GM21786 (cell line): ENCODE measurements around the gene NSD2.
"Not testable (repeated sequence)": the region's sequence is repeated elsewhere in the genome, so short reads cannot be mapped to it uniquely, and the experiment has no call there.

Experiments used
- ATAC-seq: cut with Tn5 transposase; IDR thresholded peaks from one replicate; pipeline ENCODE4 v1.9.1; 2021; ENCODE audit not compliant: unreplicated experiment

NSD2 gene

GRCh38 chr4:1841887-1842210 is 29.3 kb upstream of the NSD2 start:
- no peak for ATAC-seq

DNA sequence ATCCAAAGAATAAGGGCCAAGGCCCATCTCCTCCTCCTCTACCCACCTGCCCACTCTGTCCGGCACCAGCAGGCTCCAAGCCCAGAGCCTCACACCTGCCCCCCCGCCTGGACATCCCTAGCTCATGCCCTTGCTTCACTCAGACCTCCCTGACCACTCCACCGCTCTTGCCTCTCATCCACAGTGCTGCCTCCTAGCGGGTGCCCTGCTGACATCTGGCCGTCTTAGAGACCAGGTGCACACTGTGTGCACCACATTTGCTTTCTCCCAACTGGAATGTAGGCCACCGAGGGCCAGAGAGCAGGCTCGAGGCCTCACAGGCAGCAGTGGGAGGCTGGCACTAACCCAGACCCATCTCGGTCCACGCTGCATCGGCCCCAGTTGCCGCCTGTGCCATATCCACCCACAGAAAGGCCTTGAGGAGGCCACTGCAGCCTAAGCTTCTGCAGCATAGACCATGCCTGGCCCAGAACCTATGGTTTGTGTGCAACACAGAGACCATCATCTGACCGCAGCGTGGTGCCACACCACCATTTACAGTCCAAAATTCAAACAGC is 28.8 kb upstream of the NSD2 start:
- ATAC-seq, result no peak

- no peak for ATAC-seq
Observed at GRCh38 chr4:1842993-1843448, 28.2 kb upstream of the NSD2 start.

DNA sequence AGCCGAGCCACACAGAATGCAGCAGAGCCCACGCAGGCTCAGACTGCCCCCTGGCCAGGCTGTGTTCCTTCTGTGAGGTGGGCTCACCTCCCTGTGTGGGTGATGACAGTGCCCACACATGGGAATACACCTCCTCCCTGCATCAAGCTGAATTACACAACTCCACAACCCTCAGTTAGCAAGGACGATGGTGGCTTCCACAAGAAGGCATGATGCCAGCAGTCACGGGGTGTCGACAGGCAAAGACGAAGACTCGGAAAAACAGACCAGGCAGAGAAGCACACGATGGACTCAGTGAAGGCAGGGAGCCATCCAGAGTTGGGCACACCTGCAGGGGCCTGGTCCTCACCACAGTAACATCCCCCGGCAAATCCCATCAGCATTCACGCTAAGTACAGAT is 27.3 kb upstream of the NSD2 start:
- ATAC-seq, result no peak

GRCh38 chr4:1844618-1845017 is 26.6 kb upstream of the NSD2 start:
- not testable (repeated sequence) for ATAC-seq

- no peak for ATAC-seq
Observed at GRCh38 chr4:1846580-1846979, 24.6 kb upstream of the NSD2 start.

- ATAC-seq, result no peak
Observed at GRCh38 chr4:1850276-1850675, 20.9 kb upstream of the NSD2 start.

- no peak for ATAC-seq
Observed at GRCh38 chr4:1851160-1851559, 20.0 kb upstream of the NSD2 start.

DNA sequence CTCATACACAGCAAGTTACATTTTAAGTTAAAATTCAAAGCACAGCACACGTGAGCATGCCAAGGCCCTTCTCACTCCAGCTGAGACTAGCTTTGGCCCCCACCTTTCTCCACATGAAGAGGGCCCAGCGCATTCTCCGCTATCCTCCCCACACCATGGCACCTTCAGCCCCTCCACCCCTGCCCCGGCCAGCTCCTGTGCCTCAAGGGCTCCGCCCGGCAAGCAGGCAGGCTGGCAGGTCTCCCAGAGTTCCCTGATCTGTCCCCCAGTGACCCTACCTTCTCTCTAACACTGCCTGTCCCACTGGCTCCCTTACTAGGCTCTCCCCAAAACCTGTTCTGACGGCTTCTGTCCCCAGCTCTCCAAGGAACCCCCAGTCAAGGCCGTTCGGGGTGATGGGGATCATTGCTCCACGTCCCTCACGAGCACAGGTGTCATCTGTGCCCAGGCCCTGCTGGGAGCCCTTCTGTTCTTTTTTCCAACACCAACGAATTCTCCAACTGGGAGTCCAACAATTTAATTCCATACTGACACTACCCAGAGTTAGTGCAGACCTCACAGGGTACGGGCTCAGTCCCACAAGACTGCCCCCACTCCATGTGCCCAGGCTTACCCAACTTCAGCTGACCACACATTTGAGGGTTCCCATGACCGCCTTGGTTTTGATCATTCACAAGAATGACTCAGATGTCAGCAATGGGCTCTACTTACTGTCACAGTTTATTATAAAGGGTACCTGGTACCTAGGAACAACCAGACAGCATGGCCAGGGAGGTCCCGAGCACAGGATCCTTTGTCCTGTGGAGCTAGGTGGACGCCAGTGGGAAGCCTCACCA is 19.4 kb upstream of the NSD2 start:
- no peak for ATAC-seq

GRCh38 chr4:1852904-1853623 is 18.1 kb upstream of the NSD2 start:
- ATAC-seq, result no peak

DNA sequence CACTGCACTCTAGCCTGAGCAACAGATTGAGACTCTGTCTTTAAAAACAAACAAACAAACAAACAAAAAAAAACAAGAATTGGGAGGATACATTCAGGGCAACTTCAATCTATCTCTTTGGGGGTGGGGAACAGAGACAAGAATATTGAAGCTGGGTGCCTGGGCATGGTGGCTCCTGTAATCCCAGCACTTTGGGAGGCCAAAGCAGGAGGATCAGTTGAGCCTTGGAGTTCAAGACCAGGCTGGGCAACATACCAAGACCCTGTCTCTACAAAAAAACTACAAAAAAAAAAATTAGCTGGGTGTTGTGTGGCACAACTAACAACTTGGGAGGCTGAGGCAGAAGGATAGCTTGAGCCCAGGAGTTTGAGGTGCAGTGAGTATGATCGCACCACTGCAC is 16.4 kb upstream of the NSD2 start:
- no peak for ATAC-seq

- ATAC-seq, result no peak
Observed at GRCh38 chr4:1855333-1856070, 15.7 kb upstream of the NSD2 start.

DNA sequence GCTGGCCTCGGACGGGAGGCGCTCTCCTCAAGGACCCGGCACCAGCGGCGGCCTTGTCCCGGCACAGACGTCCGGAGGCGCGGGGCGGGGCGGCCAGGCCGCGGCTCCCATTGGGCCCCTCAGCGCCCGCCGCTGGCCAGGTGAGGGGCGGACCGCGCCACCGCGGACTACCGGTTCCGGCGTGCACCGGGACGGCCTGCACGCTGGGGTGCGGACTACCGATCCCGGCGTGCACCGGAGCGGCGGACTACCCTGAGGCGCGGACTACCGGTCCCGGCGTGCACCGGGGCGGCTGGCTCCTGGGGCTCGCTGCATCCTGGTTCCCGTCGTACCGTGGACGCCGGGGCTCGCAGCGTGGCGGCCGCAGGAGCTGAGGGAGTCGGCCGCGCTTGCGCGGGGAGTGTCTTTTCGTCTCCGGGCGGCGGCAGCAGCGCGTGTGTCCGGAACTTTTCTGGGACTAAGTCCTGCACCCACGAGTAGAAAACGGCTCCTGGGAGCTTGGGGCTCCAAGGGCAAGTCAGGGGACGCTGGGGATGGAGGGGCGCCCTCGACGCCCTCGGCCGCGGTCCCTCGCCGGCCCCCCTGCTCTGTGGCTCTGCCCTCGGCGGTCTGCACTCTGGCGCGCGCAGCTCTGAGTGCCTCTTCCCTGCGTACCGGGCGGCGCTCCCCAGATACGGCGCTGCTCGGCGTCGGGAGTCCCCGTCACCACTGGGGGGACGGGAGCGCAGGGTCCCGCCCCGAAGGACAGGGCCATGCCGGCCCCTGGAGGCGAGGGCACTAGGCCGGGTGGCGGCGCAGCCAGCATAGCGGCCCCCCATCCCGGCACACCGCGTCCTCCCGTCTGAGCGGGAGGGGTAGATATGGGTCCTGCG is 14.9 kb upstream of the NSD2 start, which contains the start of gene LETM1:
Gene LETM1, minus strand, starts transcription at position 86 of the 872 bp plus-strand sequence. CDS start 206 bp downstream, outside the sequence.
- ATAC-seq, result peak; percentile 91

- peak; percentile 2 for ATAC-seq
Observed at GRCh38 chr4:1856943-1857699, 14.1 kb upstream of the NSD2 start.

DNA sequence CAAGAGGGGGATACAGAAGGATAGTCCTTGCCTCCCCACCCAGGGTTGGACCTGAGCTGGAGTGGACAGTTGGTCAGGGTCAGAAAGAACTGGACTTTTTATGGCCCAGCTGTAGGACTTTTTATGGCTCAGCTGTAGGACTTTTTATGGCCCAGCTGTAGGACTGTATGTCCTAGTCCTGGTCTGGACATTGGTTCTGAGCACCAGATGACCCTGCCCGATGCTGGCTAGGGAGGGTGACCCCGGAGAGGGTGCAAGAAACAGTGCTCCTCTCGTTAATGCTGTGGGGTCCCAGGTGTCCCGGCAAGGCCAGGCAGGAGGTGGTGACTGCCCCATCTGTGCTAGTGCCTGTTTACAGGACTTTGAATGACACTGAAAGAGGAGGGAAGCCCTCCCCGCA is 13.3 kb upstream of the NSD2 start:
- ATAC-seq, result no peak

- ATAC-seq, result no peak
Observed at GRCh38 chr4:1859389-1859753, 11.8 kb upstream of the NSD2 start.

DNA sequence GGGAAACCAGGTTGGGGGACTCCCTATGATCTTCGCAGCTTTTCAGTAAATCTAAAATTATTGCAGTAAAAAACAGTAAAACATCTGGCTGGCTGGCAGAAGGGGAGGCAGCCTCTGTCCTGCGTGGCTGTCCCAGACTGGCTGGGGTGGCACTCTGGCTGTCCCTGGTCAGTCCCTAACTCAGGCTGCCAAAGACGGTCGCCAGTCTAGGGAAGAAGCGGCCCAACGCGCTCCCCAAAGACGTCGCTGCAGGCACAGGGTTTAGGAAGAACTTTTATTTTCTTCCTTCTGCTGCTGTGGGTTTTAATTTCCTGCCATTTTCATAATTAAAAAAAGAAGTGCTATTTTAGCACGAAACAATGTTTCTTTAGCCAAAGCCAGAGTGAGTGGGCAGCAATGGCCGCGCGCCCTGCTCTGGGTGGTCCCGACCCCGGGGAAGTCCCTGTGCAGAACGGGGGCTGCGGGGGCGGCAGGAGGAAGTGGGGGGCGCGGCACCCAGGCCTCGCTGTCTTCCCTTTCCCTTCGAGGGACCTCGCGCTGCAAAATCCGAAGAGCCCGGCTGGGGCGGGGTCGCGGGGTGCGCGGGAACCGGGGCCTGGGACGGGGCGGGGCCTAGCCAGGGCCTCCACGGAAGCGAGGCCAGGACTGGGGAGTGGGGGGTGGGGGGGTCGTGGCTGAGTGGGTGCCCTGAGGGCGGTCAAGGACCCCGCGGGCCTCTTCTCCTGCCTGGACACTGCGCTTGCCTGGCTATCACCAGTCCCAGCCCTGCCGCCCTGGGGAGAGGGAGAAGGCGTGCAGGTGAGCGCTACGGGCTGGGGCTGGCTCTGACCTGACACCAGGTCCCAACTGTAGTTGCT is 8.9 kb upstream of the NSD2 start:
- ATAC-seq, result no peak

- ATAC-seq, result no peak
Observed at GRCh38 chr4:1862961-1863296, 8.3 kb upstream of the NSD2 start.
